HG02610 (cell line): ENCODE results near the gene QSOX1.

Experiments
- ATAC-seq: cut with Tn5 transposase; IDR thresholded peaks from one replicate; pipeline ENCODE4 v1.9.1; 2021; ENCODE audit warnings: mild to moderate bottlenecking, moderate library complexity; ENCODE audit not compliant: unreplicated experiment

The QSOX1 gene

GRCh38 chr1:180169640-180170195 is 15.0 kb downstream of the QSOX1 start:
- no peak for ATAC-seq

GRCh38 chr1:180170546-180171151 is 16.0 kb downstream of the QSOX1 start:
- ATAC-seq, result no peak

GRCh38 chr1:180171691-180172090 is 17.0 kb downstream of the QSOX1 start:
- ATAC-seq, result no peak

- no peak for ATAC-seq
Measured at GRCh38 chr1:180173451-180173850, 18.8 kb downstream of the QSOX1 start.

GRCh38 chr1:180173952-180174351 is 19.3 kb downstream of the QSOX1 start:
- no peak for ATAC-seq

GRCh38 chr1:180175291-180175690 is 20.6 kb downstream of the QSOX1 start:
- no peak for ATAC-seq

GRCh38 chr1:180175806-180176205 is 21.1 kb downstream of the QSOX1 start:
- no peak for ATAC-seq

- ATAC-seq, result no peak
Measured at GRCh38 chr1:180176965-180177364, 22.3 kb downstream of the QSOX1 start.

GRCh38 chr1:180177931-180178330 is 23.3 kb downstream of the QSOX1 start:
- ATAC-seq, result no peak

GRCh38 chr1:180178511-180179161 is 24.0 kb downstream of the QSOX1 start:
- ATAC-seq, result peak; percentile 45

GRCh38 chr1:180179162-180179957 is 24.7 kb downstream of the QSOX1 start:
- no peak for ATAC-seq

GRCh38 chr1:180181048-180181447 is 26.4 kb downstream of the QSOX1 start:
- ATAC-seq, result no peak

GRCh38 chr1:180181996-180182642 is 27.4 kb downstream of the QSOX1 start:
- ATAC-seq, result no peak

- no peak for ATAC-seq
Measured at GRCh38 chr1:180182643-180183311, 28.1 kb downstream of the QSOX1 start.

- no peak for ATAC-seq
Measured at GRCh38 chr1:180183426-180183825, 28.8 kb downstream of the QSOX1 start.

- no peak for ATAC-seq
Measured at GRCh38 chr1:180184041-180184440, 29.4 kb downstream of the QSOX1 start.

- no peak for ATAC-seq
Measured at GRCh38 chr1:180185281-180185680, 30.6 kb downstream of the QSOX1 start.

GRCh38 chr1:180185971-180186645 is 31.4 kb downstream of the QSOX1 start:
- no peak for ATAC-seq

GRCh38 chr1:180186831-180187230 is 32.2 kb downstream of the QSOX1 start:
- no peak for ATAC-seq

GRCh38 chr1:180187626-180188025 is 33.0 kb downstream of the QSOX1 start:
- ATAC-seq, result no peak
